ENCODE data around the gene CD2AP.
A peak's percentile ranks its signal among the peaks of the same experiment; 100 is the strongest.

CD2AP gene

DNA sequence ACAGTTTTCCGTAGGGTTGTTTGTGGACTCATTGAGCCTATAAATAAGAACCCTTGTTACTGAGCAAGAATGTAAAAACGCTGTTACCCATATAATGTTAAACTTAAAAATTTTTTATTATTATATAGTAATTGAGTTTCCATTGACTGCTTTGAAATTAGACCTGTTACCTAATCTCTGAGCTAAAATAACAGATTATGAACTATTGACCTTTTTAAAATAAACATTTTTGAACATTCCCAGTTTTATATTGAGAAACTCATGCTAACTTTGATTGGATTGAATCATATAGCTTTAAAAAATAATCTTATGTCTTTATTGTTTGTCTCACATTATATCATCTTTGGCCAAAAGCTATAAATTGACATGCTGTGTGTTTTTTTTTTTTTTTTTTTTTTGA, 95.5 kb downstream of the CD2AP start:
- H2BK5ac ChIP-seq (ENCODE audit: low read length): no peak overlapping the region
- no peak overlapping the region for H3K23ac ChIP-seq (ENCODE audit: low read length)
- no peak for DNase-seq
- no peak overlapping the region for H4K8ac ChIP-seq (ENCODE audit: low read depth, low read length)
- no peak overlapping the region for H3K4ac ChIP-seq (ENCODE audit: low read depth, low read length)
- H3K27me3 ChIP-seq (ENCODE audit: insufficient read depth, low read length, poor library complexity): no peaks in the 10 kb centered on the region
- no peak overlapping the region for H4K5ac ChIP-seq (ENCODE audit: low read length)
- H3K4me1 ChIP-seq (ENCODE audit: control insufficient read depth, low read depth, low read length): peaks cover 2% of the 10 kb centered on the region
- no peak overlapping the region for H2BK15ac ChIP-seq (replicated peaks; ENCODE audit: low read depth)
- H3K4me3 ChIP-seq (ENCODE audit: low read length): no peak overlapping the region
- H3K4me2 ChIP-seq (ENCODE audit: low read length): no peak overlapping the region
- H3K36me3 ChIP-seq (ENCODE audit: control insufficient read depth, insufficient read depth, low read length): no peaks in the 10 kb centered on the region
- H3K9ac ChIP-seq (ENCODE audit: low read length): no peak overlapping the region
- no peak overlapping the region for H3K27ac ChIP-seq (ENCODE audit: low read depth, low read length)
- WGBS (ENCODE audit: extremely low coverage, insufficient coverage, low lambda C conversion rate): no CpG with 5 or more reads among the region's 2 CpGs
- peaks cover 3% of the 10 kb centered on the region for H3K79me2 ChIP-seq (ENCODE audit: control insufficient read depth, insufficient read depth, low read length)
- H2BK120ac ChIP-seq (ENCODE audit: low read depth, low read length): no peak overlapping the region
- no peak overlapping the region for H2AK5ac ChIP-seq (ENCODE audit: low read length)
- H3K79me1 ChIP-seq (ENCODE audit: low read length): peaks cover 9% of the 10 kb centered on the region
- H3K18ac ChIP-seq (ENCODE audit: low read length): no peak overlapping the region
- no peak overlapping the region for H3K56ac ChIP-seq (ENCODE audit: low read length)

GRCh38 chr6:47574789-47575188, 97.2 kb downstream of the CD2AP start:
- Histone ChIP-seq H4K5ac (ENCODE audit: low read length) (no peak overlapping the region), H4K8ac (ENCODE audit: low read depth, low read length) (no peak overlapping the region), H3K79me1 (ENCODE audit: low read length) (peaks cover 6% of the 10 kb centered on the region), H2BK5ac (ENCODE audit: low read length) (no peak overlapping the region), H3K56ac (ENCODE audit: low read length) (no peak overlapping the region), H3K79me2 (ENCODE audit: control insufficient read depth, insufficient read depth, low read length) (peaks cover 3% of the 10 kb centered on the region), H3K36me3 (ENCODE audit: control insufficient read depth, insufficient read depth, low read length) (no peaks in the 10 kb centered on the region), H3K9ac (ENCODE audit: low read length) (no peak overlapping the region), H2BK15ac (replicated peaks; ENCODE audit: low read depth) (no peak overlapping the region), H3K18ac (ENCODE audit: low read length) (no peak overlapping the region), H3K4me2 (ENCODE audit: low read length) (no peak overlapping the region), H2AK5ac (ENCODE audit: low read length) (no peak overlapping the region), H3K27me3 (ENCODE audit: insufficient read depth, low read length, poor library complexity) (no peaks in the 10 kb centered on the region), H3K27ac (ENCODE audit: low read depth, low read length) (no peak overlapping the region), H3K23ac (ENCODE audit: low read length) (no peak overlapping the region), H3K4ac (ENCODE audit: low read depth, low read length) (no peak overlapping the region), H3K4me1 (ENCODE audit: control insufficient read depth, low read depth, low read length) (peaks cover 2% of the 10 kb centered on the region), H3K4me3 (ENCODE audit: low read length) (no peak overlapping the region), H2BK120ac (ENCODE audit: low read depth, low read length) (no peak overlapping the region)
- no CpG with 5 or more reads among the region's 2 CpGs for WGBS (ENCODE audit: extremely low coverage, insufficient coverage, low lambda C conversion rate)
- DNase-seq: no peak

- no peak overlapping the region for H3K4ac ChIP-seq (ENCODE audit: low read depth, low read length)
- H4K8ac ChIP-seq (ENCODE audit: low read depth, low read length): no peak overlapping the region
- H2AK5ac ChIP-seq (ENCODE audit: low read length): no peak overlapping the region
- H3K4me3 ChIP-seq (ENCODE audit: low read length): no peak overlapping the region
- H3K9ac ChIP-seq (ENCODE audit: low read length): no peak overlapping the region
- H3K4me2 ChIP-seq (ENCODE audit: low read length): no peak overlapping the region
- H3K79me2 ChIP-seq (ENCODE audit: control insufficient read depth, insufficient read depth, low read length): no peaks in the 10 kb centered on the region
- no peaks in the 10 kb centered on the region for H3K36me3 ChIP-seq (ENCODE audit: control insufficient read depth, insufficient read depth, low read length)
- H3K27me3 ChIP-seq (ENCODE audit: insufficient read depth, low read length, poor library complexity): no peaks in the 10 kb centered on the region
- H3K27ac ChIP-seq (ENCODE audit: low read depth, low read length): no peak overlapping the region
- no peaks in the 10 kb centered on the region for H3K79me1 ChIP-seq (ENCODE audit: low read length)
- WGBS (ENCODE audit: extremely low coverage, insufficient coverage, low lambda C conversion rate): 100% methylated on average over 2 of the region's 4 CpGs
- H2BK5ac ChIP-seq (ENCODE audit: low read length): no peak overlapping the region
- no peak overlapping the region for H2BK15ac ChIP-seq (replicated peaks; ENCODE audit: low read depth)
- H3K18ac ChIP-seq (ENCODE audit: low read length): no peak overlapping the region
- H3K56ac ChIP-seq (ENCODE audit: low read length): no peak overlapping the region
- no peak overlapping the region for H3K23ac ChIP-seq (ENCODE audit: low read length)
- no peak for DNase-seq
- no peaks in the 10 kb centered on the region for H3K4me1 ChIP-seq (ENCODE audit: control insufficient read depth, low read depth, low read length)
- H4K5ac ChIP-seq (ENCODE audit: low read length): no peak overlapping the region
- H2BK120ac ChIP-seq (ENCODE audit: low read depth, low read length): no peak overlapping the region
Measured at GRCh38 chr6:47579040-47579439, 101.5 kb downstream of the CD2AP start.

- no peak overlapping the region for H2BK120ac ChIP-seq (ENCODE audit: low read depth, low read length)
- H3K4me2 ChIP-seq (ENCODE audit: low read length): no peak overlapping the region
- no peak for DNase-seq
- no CpG with 5 or more reads among the region's 2 CpGs for WGBS (ENCODE audit: extremely low coverage, insufficient coverage, low lambda C conversion rate)
- no peak overlapping the region for H3K56ac ChIP-seq (ENCODE audit: low read length)
- no peaks in the 10 kb centered on the region for H3K27me3 ChIP-seq (ENCODE audit: insufficient read depth, low read length, poor library complexity)
- no peaks in the 10 kb centered on the region for H3K79me2 ChIP-seq (ENCODE audit: control insufficient read depth, insufficient read depth, low read length)
- H3K36me3 ChIP-seq (ENCODE audit: control insufficient read depth, insufficient read depth, low read length): no peaks in the 10 kb centered on the region
- no peak overlapping the region for H3K9ac ChIP-seq (ENCODE audit: low read length)
- no peak overlapping the region for H4K5ac ChIP-seq (ENCODE audit: low read length)
- H3K4me1 ChIP-seq (ENCODE audit: control insufficient read depth, low read depth, low read length): no peaks in the 10 kb centered on the region
- no peak overlapping the region for H3K18ac ChIP-seq (ENCODE audit: low read length)
- H2BK5ac ChIP-seq (ENCODE audit: low read length): no peak overlapping the region
- no peak overlapping the region for H2BK15ac ChIP-seq (replicated peaks; ENCODE audit: low read depth)
- H3K79me1 ChIP-seq (ENCODE audit: low read length): no peaks in the 10 kb centered on the region
- H3K23ac ChIP-seq (ENCODE audit: low read length): no peak overlapping the region
- no peak overlapping the region for H3K4ac ChIP-seq (ENCODE audit: low read depth, low read length)
- no peak overlapping the region for H3K4me3 ChIP-seq (ENCODE audit: low read length)
- no peak overlapping the region for H2AK5ac ChIP-seq (ENCODE audit: low read length)
- H4K8ac ChIP-seq (ENCODE audit: low read depth, low read length): no peak overlapping the region
- no peak overlapping the region for H3K27ac ChIP-seq (ENCODE audit: low read depth, low read length)
Measured at GRCh38 chr6:47581591-47581990, 104.0 kb downstream of the CD2AP start.

DNA sequence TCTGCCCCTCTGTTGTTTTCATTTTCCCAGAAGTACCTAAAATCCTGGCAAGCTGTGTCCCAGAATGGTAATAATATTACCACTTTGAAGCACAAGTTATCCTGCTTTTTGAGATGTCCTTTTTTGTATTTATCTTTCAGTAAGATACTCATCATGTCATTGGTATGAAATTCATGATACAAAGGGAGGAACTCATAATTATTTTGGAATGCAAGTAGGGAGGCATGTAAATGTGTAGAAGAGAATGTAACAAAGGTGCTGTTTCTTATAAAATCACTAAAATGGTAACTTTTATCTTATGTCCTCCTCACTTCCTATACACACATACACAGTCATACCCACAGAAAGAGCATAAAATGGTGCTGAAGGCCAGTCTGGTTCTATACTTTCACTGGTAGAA, 109.9 kb downstream of the CD2AP start:
- H3K4me3 ChIP-seq (ENCODE audit: low read length): no peak overlapping the region
- no peak overlapping the region for H2BK15ac ChIP-seq (replicated peaks; ENCODE audit: low read depth)
- H3K36me3 ChIP-seq (ENCODE audit: control insufficient read depth, insufficient read depth, low read length): no peaks in the 10 kb centered on the region
- no peak overlapping the region for H2AK5ac ChIP-seq (ENCODE audit: low read length)
- H3K27me3 ChIP-seq (ENCODE audit: insufficient read depth, low read length, poor library complexity): no peaks in the 10 kb centered on the region
- no peak overlapping the region for H4K8ac ChIP-seq (ENCODE audit: low read depth, low read length)
- H3K4ac ChIP-seq (ENCODE audit: low read depth, low read length): no peak overlapping the region
- no peak overlapping the region for H3K9ac ChIP-seq (ENCODE audit: low read length)
- H3K23ac ChIP-seq (ENCODE audit: low read length): no peak overlapping the region
- H3K56ac ChIP-seq (ENCODE audit: low read length): no peak overlapping the region
- H2BK120ac ChIP-seq (ENCODE audit: low read depth, low read length): no peak overlapping the region
- H2BK5ac ChIP-seq (ENCODE audit: low read length): no peak overlapping the region
- no peak overlapping the region for H3K4me2 ChIP-seq (ENCODE audit: low read length)
- no peaks in the 10 kb centered on the region for H3K4me1 ChIP-seq (ENCODE audit: control insufficient read depth, low read depth, low read length)
- no peak for DNase-seq
- H3K79me1 ChIP-seq (ENCODE audit: low read length): no peaks in the 10 kb centered on the region
- H4K5ac ChIP-seq (ENCODE audit: low read length): no peak overlapping the region
- H3K18ac ChIP-seq (ENCODE audit: low read length): no peak overlapping the region
- H3K79me2 ChIP-seq (ENCODE audit: control insufficient read depth, insufficient read depth, low read length): no peaks in the 10 kb centered on the region
- no peak overlapping the region for H3K27ac ChIP-seq (ENCODE audit: low read depth, low read length)

- no peak overlapping the region for H3K23ac ChIP-seq (ENCODE audit: low read length)
- no peak overlapping the region for H2BK5ac ChIP-seq (ENCODE audit: low read length)
- no peaks in the 10 kb centered on the region for H3K79me2 ChIP-seq (ENCODE audit: control insufficient read depth, insufficient read depth, low read length)
- no peak overlapping the region for H2BK15ac ChIP-seq (replicated peaks; ENCODE audit: low read depth)
- no peaks in the 10 kb centered on the region for H3K27me3 ChIP-seq (ENCODE audit: insufficient read depth, low read length, poor library complexity)
- H4K8ac ChIP-seq (ENCODE audit: low read depth, low read length): no peak overlapping the region
- no peak overlapping the region for H3K18ac ChIP-seq (ENCODE audit: low read length)
- no peaks in the 10 kb centered on the region for H3K79me1 ChIP-seq (ENCODE audit: low read length)
- H3K36me3 ChIP-seq (ENCODE audit: control insufficient read depth, insufficient read depth, low read length): no peaks in the 10 kb centered on the region
- H3K4me2 ChIP-seq (ENCODE audit: low read length): no peak overlapping the region
- DNase-seq: peak; percentile 48
- no peak overlapping the region for H3K56ac ChIP-seq (ENCODE audit: low read length)
- no peak overlapping the region for H3K9ac ChIP-seq (ENCODE audit: low read length)
- H3K4me1 ChIP-seq (ENCODE audit: control insufficient read depth, low read depth, low read length): no peaks in the 10 kb centered on the region
- no peak overlapping the region for H3K4me3 ChIP-seq (ENCODE audit: low read length)
- no peak overlapping the region for H2AK5ac ChIP-seq (ENCODE audit: low read length)
- H3K27ac ChIP-seq (ENCODE audit: low read depth, low read length): no peak overlapping the region
- H3K4ac ChIP-seq (ENCODE audit: low read depth, low read length): no peak overlapping the region
- WGBS (ENCODE audit: extremely low coverage, insufficient coverage, low lambda C conversion rate): no CpG with 5 or more reads among the region's 3 CpGs
- H2BK120ac ChIP-seq (ENCODE audit: low read depth, low read length): no peak overlapping the region
- H4K5ac ChIP-seq (ENCODE audit: low read length): no peak overlapping the region
Measured at GRCh38 chr6:47592131-47592840, 114.7 kb downstream of the CD2AP start.

All from mesendoderm (in vitro differentiated cells).